ENCODE results near the gene TMEM245.

- no peak for TF ChIP-seq GATA2 (IDR thresholded peaks at IDR 0.05; ENCODE audit: low read depth, low read length)
- TF ChIP-seq GATA3 (IDR thresholded peaks at IDR 0.05; ENCODE audit: low read depth, low read length), result no peak
Measured at GRCh38 chr9:109046346-109046745, 73.4 kb downstream of the TMEM245 start.

Data from SH-SY5Y (cell line).